Activated CD4-positive, alpha-beta T cell treated with anti-CD3 and anti-CD28 coated beads for 36 hours (primary cell): Measurements from ENCODE around the gene MTCL3.
A peak's percentile ranks its signal among the peaks of the same experiment; 100 is the strongest.

Experiments
- ATAC-seq: fragments of 200-7000 bp; cut with Tn5 transposase; one replicate; pipeline ENCODE4 v1.10.0; 2021; ENCODE audit warnings: mild to moderate bottlenecking, moderate library complexity
- CTCF ChIA-PET: fragments of 350-600 bp; sonication (Branson Sonifier 250); formaldehyde crosslinking; loops from one replicate; lab custom pipeline; 2021; ENCODE audit warnings: antibody characterized with exemption; lab: Charles Lee
- POLR2A ChIA-PET: fragments of 350-600 bp; sonication (Branson Sonifier 250); formaldehyde crosslinking; loops from one replicate; lab custom pipeline; 2021; ENCODE audit warnings: antibody characterized with exemption, inconsistent platforms; lab: Charles Lee
- DNase-seq: peaks from one replicate; pipeline ENCODE4 v3.0.0-alpha.2; 2020
- H3K27ac Mint-ChIP-seq: one replicate; pipeline ENCODE4 v1.8.0; 2021; ENCODE audit warnings: mixed read lengths
- H3K27me3 Mint-ChIP-seq: one replicate; pipeline ENCODE4 v1.8.0; 2021; ENCODE audit warnings: mixed read lengths
- H3K36me3 Mint-ChIP-seq: one replicate; pipeline ENCODE4 v1.8.0; 2021; ENCODE audit warnings: low read depth, mixed read lengths
- H3K4me1 Mint-ChIP-seq: one replicate; pipeline ENCODE4 v1.8.0; 2021; ENCODE audit warnings: mixed read lengths
- H3K4me3 Mint-ChIP-seq: one replicate; pipeline ENCODE4 v1.8.0; 2021; ENCODE audit warnings: mild to moderate bottlenecking, moderate library complexity, mixed read lengths
- H3K9me3 Mint-ChIP-seq: one replicate; pipeline ENCODE4 v1.8.0; 2021; ENCODE audit warnings: low read depth, mixed read lengths
- intact Hi-C, 2 experiments: fragments of 100-400 bp; cut with DNase I in 1 of 2; cut with micrococcal nuclease in 1 of 2; formaldehyde crosslinking; loops; one replicate each; pipeline versions ENCODE4 v1.14.2 to v1.15.1; 2022 to 2024; cut with DNase I, micrococcal nuclease

Gene MTCL3

DNA sequence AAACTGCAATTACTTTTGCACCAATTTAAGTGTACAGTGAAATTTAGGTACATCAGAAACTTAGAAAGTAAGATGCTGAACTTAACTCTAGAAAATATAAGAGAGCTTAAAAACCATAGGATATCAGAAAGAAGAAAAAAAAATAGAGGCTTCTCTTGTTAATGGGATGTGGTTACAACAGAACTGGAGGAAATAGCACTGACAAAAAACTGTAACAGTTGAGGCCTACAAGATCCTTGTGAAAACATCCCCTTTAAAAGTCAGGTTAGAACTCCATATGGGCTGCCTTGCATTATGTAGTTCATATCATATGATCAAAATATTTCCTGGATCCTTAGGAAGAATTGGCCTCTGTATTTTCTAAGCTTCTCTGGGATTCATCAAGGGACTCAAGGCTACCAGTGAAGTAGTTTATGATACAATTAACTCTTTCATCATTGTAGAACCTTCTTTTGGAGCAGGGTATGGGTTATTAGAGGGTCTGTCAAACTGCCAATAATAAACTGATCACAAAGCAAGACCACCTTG, 24.8 kb downstream of the MTCL3 start:
- Mint-ChIP-seq H3K27me3 (peaks cover 2% of the 10 kb centered on the region), H3K4me1 (no peaks in the 10 kb centered on the region), H3K36me3 (no peaks in the 10 kb centered on the region), H3K4me3 (no peak overlapping the region), H3K27ac (no peak overlapping the region), H3K9me3 (no peaks in the 10 kb centered on the region)
- ATAC-seq (no peak), DNase-seq (no peak)
- intact Hi-C loops, result no loop called here
- CTCF ChIA-PET, result interaction anchor here (1.0 to 1.6 kb wide), 3 partner anchors 9 to 28 kb away, joined by 3 to 4 read pairs (median 4); no protein-coding TSS in a partner anchor
- POLR2A ChIA-PET, result no interaction called here

DNA sequence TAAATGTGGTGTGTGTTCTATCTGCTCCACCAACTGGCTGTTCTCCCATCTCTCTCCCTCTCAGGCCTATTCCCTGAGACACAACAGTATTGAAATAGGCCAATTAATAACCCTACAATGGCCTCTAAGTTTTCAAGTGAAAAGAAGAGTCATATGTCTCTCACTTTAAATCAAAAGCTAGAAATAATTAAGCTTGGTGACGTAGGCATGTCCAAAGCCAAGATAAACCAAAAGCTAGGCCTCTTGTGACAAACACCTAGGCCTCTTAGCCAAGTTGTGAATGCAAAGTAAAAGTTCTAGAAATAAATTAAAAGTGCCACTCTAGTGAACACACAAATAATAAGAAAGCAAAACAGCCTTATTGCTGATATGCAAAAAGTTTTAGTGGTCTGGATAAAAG, 29.9 kb downstream of the MTCL3 start:
- CTCF ChIA-PET, result interaction anchor here (0.9 to 3.7 kb wide), 4 partner anchors 11 to 39 kb away, joined by 3 to 28 read pairs (median 4); no protein-coding TSS in a partner anchor
- H3K27me3 Mint-ChIP-seq, result peaks cover 8% of the 10 kb centered on the region

DNA sequence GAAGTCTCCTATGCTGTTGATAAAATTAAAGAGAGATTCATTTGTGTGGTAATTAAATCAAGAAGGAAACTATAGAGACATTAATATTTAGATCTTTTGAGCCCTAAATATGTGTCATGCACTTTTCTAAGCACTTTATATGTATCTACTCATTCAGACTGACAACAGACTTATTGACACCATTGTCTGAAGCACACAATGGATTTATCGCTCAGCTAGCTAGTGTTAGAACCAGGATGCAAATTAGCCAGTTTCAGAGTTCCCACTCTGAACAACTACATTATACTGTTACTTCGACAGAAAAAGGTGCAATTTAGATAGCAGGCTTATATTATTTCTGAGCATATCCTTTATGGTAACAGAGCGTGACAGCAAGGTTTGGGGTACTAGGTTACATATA, 32.2 kb downstream of the MTCL3 start:
- intact Hi-C loops, result loop anchor here in 1 of 2 experiments (10.0 kb wide), 3 partner anchors 418 to 1958 kb away; partner anchors contain the start of gene THEMIS

More for the DNA sequence above, 29.9 kb downstream of the MTCL3 start:
- no peak for DNase-seq
- intact Hi-C loops, result loop anchor here in 1 of 2 experiments (10.0 kb wide), 3 partner anchors 416 to 1956 kb away; partner anchors contain the start of gene THEMIS
- POLR2A ChIA-PET, result no interaction called here
- H3K4me3 Mint-ChIP-seq, result no peak overlapping the region
- no peak overlapping the region for H3K27ac Mint-ChIP-seq
- peaks cover 3% of the 10 kb centered on the region for H3K9me3 Mint-ChIP-seq
- peaks cover 4% of the 10 kb centered on the region for H3K36me3 Mint-ChIP-seq
- ATAC-seq, result no peak
- peaks cover 16% of the 10 kb centered on the region for H3K4me1 Mint-ChIP-seq

DNA sequence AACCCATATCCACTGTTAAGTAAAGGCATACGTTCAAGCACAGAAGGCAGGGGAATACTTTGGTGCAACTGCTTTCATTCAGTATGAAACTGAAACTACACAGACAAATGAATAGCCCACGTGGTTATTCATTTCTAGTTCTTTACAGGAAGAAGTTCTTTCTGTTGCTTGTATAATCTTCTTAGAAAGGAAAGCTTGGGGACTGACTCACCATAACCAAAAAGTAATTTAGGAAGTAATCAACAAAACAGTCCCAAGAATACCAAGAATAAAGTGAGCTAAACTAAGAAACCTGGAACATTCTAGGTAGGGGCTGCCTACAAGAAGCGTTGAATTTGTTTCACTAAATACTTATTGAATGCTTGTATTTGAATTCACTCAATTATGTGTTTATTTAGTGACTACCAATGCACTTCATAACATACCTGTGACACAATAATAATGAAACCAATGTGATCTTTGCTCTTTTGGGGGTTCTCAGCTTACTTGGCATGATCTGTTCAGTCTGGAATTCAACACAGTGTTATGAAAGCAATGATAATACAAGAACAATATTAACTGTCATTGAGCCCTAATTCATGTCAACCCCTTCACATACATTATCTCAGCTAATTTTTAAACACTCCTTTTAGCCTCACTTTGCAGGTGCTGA, 34.8 kb downstream of the MTCL3 start:
- CTCF ChIA-PET, result interaction anchor here (0.6 to 8.5 kb wide), 10 partner anchors 9 to 286 kb away, joined by 3 to 82 read pairs (median 4); partner anchors contain the start of gene MTCL3
- peaks cover 26% of the 10 kb centered on the region for H3K4me1 Mint-ChIP-seq
- H3K27me3 Mint-ChIP-seq, result peaks cover 20% of the 10 kb centered on the region
- peaks cover 3% of the 10 kb centered on the region for H3K9me3 Mint-ChIP-seq
- ATAC-seq (peak; percentile 93), DNase-seq (no peak)
- POLR2A ChIA-PET, result no interaction called here
- H3K4me3 Mint-ChIP-seq, result peak overlapping the region; percentile 55
- H3K36me3 Mint-ChIP-seq, result peaks cover 6% of the 10 kb centered on the region
- peak overlapping the region; percentile 5 for H3K27ac Mint-ChIP-seq
- intact Hi-C loops, result loop anchor here (1.0 to 10.0 kb wide), 6 partner anchors 32 to 1960 kb away; partner anchors contain the start of genes ECHDC1 (in 1 of the 2) and THEMIS (in 1 of the 2)

More for the DNA sequence above, 32.2 kb downstream of the MTCL3 start:
- ChIA-PET POLR2A (no interaction called here), CTCF (interaction anchor here (1.5 to 8.5 kb wide), 3 partner anchors 21 to 29 kb away, joined by 4 to 82 read pairs (median 28); partner anchors contain the start of gene MTCL3)
- Mint-ChIP-seq H3K27me3 (peaks cover 12% of the 10 kb centered on the region), H3K9me3 (peaks cover 3% of the 10 kb centered on the region), H3K36me3 (peaks cover 4% of the 10 kb centered on the region), H3K4me3 (no peak overlapping the region), H3K4me1 (peaks cover 26% of the 10 kb centered on the region), H3K27ac (no peak overlapping the region)
- ATAC-seq, result no peak
- DNase-seq, result no peak

DNA sequence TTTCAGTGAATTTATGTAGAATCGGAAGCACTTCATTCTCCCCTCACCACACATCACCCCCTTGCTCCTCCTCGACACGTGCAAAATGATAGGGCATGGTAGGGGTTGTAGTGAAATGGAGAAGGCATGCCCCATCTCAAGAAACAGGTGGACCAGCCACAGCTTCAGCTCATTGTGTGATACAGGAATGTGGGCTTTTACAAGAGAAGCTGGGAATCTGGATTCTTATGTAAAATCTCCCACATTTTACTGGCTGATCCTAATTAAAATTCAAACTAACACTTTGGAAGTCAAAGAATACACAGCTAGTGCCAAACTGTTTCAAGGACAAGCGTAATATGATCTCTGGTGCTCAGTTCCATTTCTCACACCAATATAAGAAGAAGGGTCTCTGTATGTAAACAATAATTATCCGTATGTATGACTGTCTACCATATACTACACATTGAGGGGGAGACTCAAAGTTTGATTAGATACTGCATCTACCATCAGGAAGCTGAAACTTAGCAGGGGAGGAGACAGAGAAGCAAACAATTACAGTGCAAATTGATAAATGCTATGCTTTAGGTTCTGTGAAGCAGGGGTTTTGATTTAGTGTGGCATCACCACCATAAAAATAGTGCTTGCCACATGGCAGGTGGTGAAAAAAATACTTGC, 35.6 kb downstream of the MTCL3 start:
- Mint-ChIP-seq H3K9me3 (peaks cover 3% of the 10 kb centered on the region), H3K27ac (peak overlapping the region; percentile 30), H3K4me1 (peaks cover 26% of the 10 kb centered on the region), H3K27me3 (peaks cover 20% of the 10 kb centered on the region), H3K36me3 (peaks cover 6% of the 10 kb centered on the region), H3K4me3 (peak overlapping the region; percentile 55)
- peak; percentile 2 for ATAC-seq
- ChIA-PET POLR2A (no interaction called here), CTCF (interaction anchor here (0.7 to 8.5 kb wide), 7 partner anchors 10 to 192 kb away, joined by 3 to 82 read pairs (median 3); partner anchors contain the start of gene MTCL3)
- intact Hi-C loops, result loop anchor here (1.0 to 10.0 kb wide), 6 partner anchors 33 to 1961 kb away; partner anchors contain the start of genes ECHDC1 (in 1 of the 2) and THEMIS (in 1 of the 2)
- DNase-seq, result no peak

DNA sequence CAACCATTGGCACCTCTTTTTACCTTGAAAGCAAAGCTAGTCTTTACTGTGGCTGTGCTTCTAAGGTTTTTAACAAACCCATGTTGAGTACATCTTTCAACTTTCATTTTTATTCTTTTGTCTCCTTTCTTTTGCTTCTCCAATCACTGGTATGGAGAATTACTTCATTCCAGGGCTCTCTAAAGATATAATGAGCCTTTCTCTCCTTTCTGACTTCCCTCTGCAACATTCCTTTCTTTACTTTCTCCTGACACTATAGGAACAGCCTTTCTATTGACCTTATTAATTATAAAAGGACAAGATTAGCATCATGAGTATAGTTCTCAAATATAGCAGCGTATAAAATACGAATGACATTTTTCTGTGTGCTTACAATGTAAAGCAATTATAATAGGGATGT, 36.8 kb downstream of the MTCL3 start:
- ChIA-PET POLR2A (no interaction called here), CTCF (interaction anchor here (1.3 to 8.5 kb wide), 2 partner anchors 34 to 56 kb away, joined by 3 to 82 read pairs; partner anchors contain the start of gene MTCL3)
- DNase-seq (no peak), ATAC-seq (no peak)
- intact Hi-C loops, result loop anchor here in 1 of 2 experiments (10.0 kb wide), 3 partner anchors 422 to 1962 kb away; partner anchors contain the start of gene THEMIS
- peaks cover 3% of the 10 kb centered on the region for H3K9me3 Mint-ChIP-seq
- peaks cover 22% of the 10 kb centered on the region for H3K27me3 Mint-ChIP-seq
- no peak overlapping the region for H3K4me3 Mint-ChIP-seq
- H3K27ac Mint-ChIP-seq, result no peak overlapping the region
- H3K36me3 Mint-ChIP-seq, result peaks cover 6% of the 10 kb centered on the region
- H3K4me1 Mint-ChIP-seq, result peaks cover 26% of the 10 kb centered on the region

DNA sequence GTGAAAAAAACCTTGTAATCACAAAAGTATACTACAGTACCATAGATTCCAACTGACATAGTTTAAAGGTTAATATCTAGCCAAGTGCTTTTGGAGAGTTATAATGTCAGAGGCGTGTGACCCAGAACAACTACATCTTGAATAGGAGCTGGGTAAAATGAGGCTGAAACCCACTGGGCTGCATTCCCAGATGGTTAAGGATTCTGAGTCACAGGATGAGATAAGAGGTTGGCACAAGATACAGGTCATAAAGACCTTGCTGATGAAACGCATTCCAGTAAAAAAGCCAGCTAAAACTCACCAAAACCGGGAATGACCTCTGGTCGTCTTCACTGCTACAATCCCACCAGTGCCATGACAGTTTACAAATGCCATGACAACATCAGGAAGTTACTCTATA, 37.5 kb downstream of the MTCL3 start:
- H3K4me1 Mint-ChIP-seq, result peaks cover 26% of the 10 kb centered on the region
- CTCF ChIA-PET, result interaction anchor here (8.5 kb wide), 1 partner anchor 35 kb away, joined by 82 read pairs; the partner anchor contains the start of gene MTCL3
- H3K36me3 Mint-ChIP-seq, result peaks cover 6% of the 10 kb centered on the region
- peaks cover 25% of the 10 kb centered on the region for H3K27me3 Mint-ChIP-seq
- ATAC-seq, result no peak
- intact Hi-C loops, result loop anchor here in 1 of 2 experiments (10.0 kb wide), 3 partner anchors 423 to 1963 kb away; partner anchors contain the start of gene THEMIS
- no peak for DNase-seq
- POLR2A ChIA-PET, result no interaction called here
- no peak overlapping the region for H3K4me3 Mint-ChIP-seq
- H3K27ac Mint-ChIP-seq, result no peak overlapping the region
- H3K9me3 Mint-ChIP-seq, result peaks cover 3% of the 10 kb centered on the region

DNA sequence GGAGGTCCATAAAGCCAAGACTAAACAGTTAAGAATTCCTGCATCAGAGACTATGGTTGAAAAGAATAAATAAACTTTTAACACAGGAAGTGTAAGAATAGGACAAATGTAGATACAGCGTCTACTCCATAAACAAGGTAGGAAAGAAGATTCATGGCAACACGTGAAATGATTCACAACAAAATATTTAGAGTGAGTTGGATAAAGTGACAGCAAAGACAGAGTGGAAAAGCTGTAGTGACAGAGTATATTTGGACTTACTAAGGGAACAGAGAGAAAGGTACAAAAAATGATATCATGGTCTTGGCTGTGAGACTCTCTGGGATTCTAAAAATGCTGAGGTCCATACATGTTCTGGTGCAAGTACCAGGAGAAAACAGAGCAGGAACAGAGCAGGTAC, 38.0 kb downstream of the MTCL3 start:
- H3K9me3 Mint-ChIP-seq, result peaks cover 3% of the 10 kb centered on the region
- ChIA-PET POLR2A (no interaction called here), CTCF (interaction anchor here (8.5 kb wide), 1 partner anchor 35 kb away, joined by 82 read pairs; the partner anchor contains the start of gene MTCL3)
- intact Hi-C loops, result loop anchor here in 1 of 2 experiments (10.0 kb wide), 3 partner anchors 424 to 1964 kb away; partner anchors contain the start of gene THEMIS
- peaks cover 27% of the 10 kb centered on the region for H3K27me3 Mint-ChIP-seq
- no peak for DNase-seq
- H3K36me3 Mint-ChIP-seq, result peaks cover 8% of the 10 kb centered on the region
- H3K4me3 Mint-ChIP-seq, result no peak overlapping the region
- H3K27ac Mint-ChIP-seq, result no peak overlapping the region
- no peak for ATAC-seq
- peaks cover 26% of the 10 kb centered on the region for H3K4me1 Mint-ChIP-seq

DNA sequence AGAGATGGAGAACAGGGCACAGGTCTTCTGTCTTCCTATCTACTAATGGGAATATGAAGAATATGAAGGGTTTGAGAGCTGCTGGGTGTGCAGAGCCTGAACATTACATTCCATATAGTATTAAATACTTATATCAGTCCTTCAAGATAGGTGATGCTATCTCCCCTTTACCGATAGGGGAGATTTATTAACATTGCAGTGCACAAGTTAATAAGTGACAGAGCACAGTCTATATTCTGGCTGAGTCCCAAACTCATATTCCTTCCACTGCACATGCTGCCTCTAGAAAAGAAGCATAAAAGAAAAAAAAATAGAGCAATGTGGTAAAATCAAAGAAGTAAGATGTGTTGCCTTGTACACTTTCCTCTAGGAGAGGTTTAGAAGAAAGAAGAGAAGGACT, 41.5 kb downstream of the MTCL3 start:
- ATAC-seq (no peak), DNase-seq (no peak)
- Mint-ChIP-seq H3K27ac (no peak overlapping the region), H3K9me3 (no peaks in the 10 kb centered on the region), H3K4me3 (no peak overlapping the region), H3K27me3 (peaks cover 24% of the 10 kb centered on the region), H3K4me1 (no peaks in the 10 kb centered on the region), H3K36me3 (peaks cover 10% of the 10 kb centered on the region)
- CTCF ChIA-PET, result no interaction called here
- POLR2A ChIA-PET, result no interaction called here
- intact Hi-C loops, result no loop called here

DNA sequence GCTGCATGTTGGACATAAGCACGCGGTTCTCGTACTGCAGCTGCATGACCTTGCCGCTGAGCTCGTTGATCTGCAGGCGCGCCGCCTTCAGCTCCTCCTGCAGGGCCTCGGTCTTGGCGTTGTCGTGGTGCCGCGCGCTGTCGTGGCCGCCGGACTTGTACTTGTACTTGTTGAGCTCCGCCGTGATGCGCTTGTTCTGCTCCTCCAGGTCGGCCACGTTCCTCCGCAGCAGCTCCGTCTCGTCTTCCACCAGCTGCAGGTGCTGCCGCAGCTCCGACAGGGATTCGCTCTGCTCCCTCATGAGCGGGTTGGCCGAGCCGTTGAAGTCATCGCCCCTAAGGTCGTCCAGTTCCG, 43.3 kb downstream of the MTCL3 start:
- DNase-seq (no peak), ATAC-seq (no peak)
- POLR2A ChIA-PET, result no interaction called here
- Mint-ChIP-seq H3K4me1 (no peaks in the 10 kb centered on the region), H3K27ac (no peak overlapping the region), H3K36me3 (peaks cover 8% of the 10 kb centered on the region), H3K9me3 (no peaks in the 10 kb centered on the region), H3K4me3 (no peak overlapping the region), H3K27me3 (peaks cover 15% of the 10 kb centered on the region)
- intact Hi-C loops, result no loop called here
- CTCF ChIA-PET, result interaction anchor here (0.6 to 1.2 kb wide), 2 partner anchors 9 to 135 kb away, joined by 3 read pairs; no protein-coding TSS in a partner anchor
